ENCODE results near the gene S100B. TPM values are rescaled to one million over a fixed set of nuclear protein-coding genes. Genes with fewer than 3 reads are reported as not detected.

S100B gene
- 1 to 10 TPM in 1 of 4 donors, under 1 TPM in 1, not detected in 2; 0.89 to 4.9 TPM for total RNA-seq

- WGBS, 2 donors, result 65 to 78% methylated on average over 14 of the region's 15 CpGs
- Histone ChIP-seq H3K4me3 (replicated peaks in 1 of 3) (no peak within 1 kb of the TSS), H3K27ac (no peak within 1 kb of the TSS), H3K36me3 (no peaks in the 10 kb centered on the region), H3K9me3 (no peaks in the 10 kb centered on the region), H3K27me3 (no peaks in the 10 kb centered on the region), H3K4me1 (no peaks in the 10 kb centered on the region)
- TF ChIP-seq CTCF (IDR thresholded peaks at IDR 0.05) (no peak), POLR2A (IDR thresholded peaks at IDR 0.05) (no peak)
- intact Hi-C loops (cut with DNase I), result no loop called here
- no peak for DNase-seq
Measured at GRCh38 chr21:46604975-46605766, at the start of gene S100B. TSS of gene S100B (minus strand) at chr21:46605082. CDS start at chr21:46602415, 2,667 bp downstream.

DNA sequence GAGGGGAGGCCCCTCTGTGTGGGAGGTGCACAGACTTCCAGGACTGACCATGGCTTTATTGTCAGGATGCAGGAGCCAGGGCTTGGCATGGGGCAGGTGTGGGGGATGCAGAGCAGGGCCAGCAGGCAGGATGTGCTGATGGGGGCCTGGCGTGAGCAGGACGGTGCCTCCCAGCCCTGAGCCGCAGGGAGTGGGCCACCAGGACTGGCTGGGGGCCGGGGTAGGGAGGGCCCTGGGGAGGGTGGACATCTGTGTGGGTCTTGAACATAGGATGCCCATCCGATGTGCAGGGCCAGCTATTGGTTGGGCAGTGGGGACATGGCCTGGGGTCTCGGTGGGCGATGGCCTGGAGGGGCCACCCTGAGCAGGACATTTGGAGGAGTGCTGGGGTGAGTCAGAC is 46.2 kb upstream of the S100B start:
- Histone ChIP-seq H3K36me3 (peaks cover 66 to 78% of the 10 kb centered on the region in 2 donors), H3K27me3 (no peaks in the 10 kb centered on the region), H3K4me3 (replicated peaks in 1 of 3) (no peak overlapping the region), H3K9me3 (no peaks in the 10 kb centered on the region), H3K4me1 (no peaks in the 10 kb centered on the region), H3K27ac (no peak overlapping the region)
- intact Hi-C loops (cut with DNase I), result no loop called here
- TF ChIP-seq POLR2A (IDR thresholded peaks at IDR 0.05) (no peak), CTCF (IDR thresholded peaks at IDR 0.05) (no peak)
- no peak for DNase-seq
- 94 to 97% methylated on average over 4 to 6 of the region's 7 CpGs for WGBS, 2 donors

- WGBS, 2 donors, result 92 to 97% methylated on average over 13 to 14 of the region's 14 CpGs
Measured at GRCh38 chr21:46650476-46651098, 45.7 kb upstream of the S100B start.

GRCh38 chr21:46649356-46649755 is 44.5 kb upstream of the S100B start:
- no peak overlapping the region for H3K27ac ChIP-seq
- TF ChIP-seq CTCF (IDR thresholded peaks at IDR 0.05) (no peak), POLR2A (IDR thresholded peaks at IDR 0.05) (no peak)
- DNase-seq, result no peak
- WGBS, 2 donors, result 95 to 98% methylated on average over 15 to 16 of the region's 19 CpGs
- no peaks in the 10 kb centered on the region for H3K4me1 ChIP-seq
- H3K9me3 ChIP-seq, result no peaks in the 10 kb centered on the region
- peaks cover 68 to 80% of the 10 kb centered on the region in 2 donors for H3K36me3 ChIP-seq
- no peaks in the 10 kb centered on the region for H3K27me3 ChIP-seq
- no peak overlapping the region for H3K4me3 ChIP-seq (replicated peaks in 1 of 3)
- intact Hi-C loops (cut with DNase I), result no loop called here

More at GRCh38 chr21:46650476-46651098, 45.7 kb upstream of the S100B start:
- Histone ChIP-seq H3K4me3 (replicated peaks in 1 of 3) (no peak overlapping the region), H3K4me1 (no peaks in the 10 kb centered on the region), H3K27ac (no peak overlapping the region), H3K36me3 (peaks cover 65 to 80% of the 10 kb centered on the region in 2 donors), H3K9me3 (no peaks in the 10 kb centered on the region), H3K27me3 (no peaks in the 10 kb centered on the region)
- intact Hi-C loops (cut with DNase I), result no loop called here
- TF ChIP-seq POLR2A (IDR thresholded peaks at IDR 0.05) (no peak), CTCF (IDR thresholded peaks at IDR 0.05) (no peak)
- DNase-seq, result no peak

DNA sequence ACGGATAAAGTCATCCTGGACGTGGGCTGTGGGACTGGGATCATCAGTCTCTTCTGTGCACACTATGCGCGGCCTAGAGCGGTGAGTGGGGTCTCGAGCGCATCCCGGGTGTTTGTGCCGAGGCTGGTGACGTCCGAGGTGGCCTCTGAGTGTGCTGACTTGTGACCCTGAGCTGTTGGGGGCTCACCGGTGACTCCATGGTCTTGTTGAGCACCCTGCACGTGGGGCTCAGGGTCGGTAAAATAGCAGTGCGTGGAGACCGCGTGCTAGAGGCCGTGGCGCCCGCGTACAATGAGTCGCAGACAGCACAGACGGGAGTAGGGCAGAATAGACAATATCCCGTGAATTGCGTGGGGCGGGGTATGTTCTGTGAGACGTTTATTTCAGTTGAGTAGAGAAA is 43.7 kb upstream of the S100B start:
- TF ChIP-seq CTCF (IDR thresholded peaks at IDR 0.05) (no peak), POLR2A (IDR thresholded peaks at IDR 0.05) (no peak)
- peaks cover 0 to 2% of the 10 kb centered on the region in 2 donors for H3K4me1 ChIP-seq
- H3K27ac ChIP-seq, result no peak overlapping the region
- peaks cover 66 to 77% of the 10 kb centered on the region in 2 donors for H3K36me3 ChIP-seq
- H3K4me3 ChIP-seq (replicated peaks in 1 of 3), result no peak overlapping the region
- no peaks in the 10 kb centered on the region for H3K9me3 ChIP-seq
- WGBS, 2 donors, result 96% methylated on average over 27 of the region's 27 CpGs
- DNase-seq, result no peak
- intact Hi-C loops (cut with DNase I), result no loop called here
- H3K27me3 ChIP-seq, result no peaks in the 10 kb centered on the region
